Suppressor macrophage treated with lipopolysaccharide for 4 hours (primary cell): ENCODE results near the gene CALML4.
"Not testable (repeated sequence)": the region's sequence is repeated elsewhere in the genome, so short reads cannot be mapped to it uniquely, and the experiment has no call there.

Experiments used
- DNase-seq: peaks from one replicate; pipeline ENCODE4 v3.0.0-alpha.2; 2020

Gene CALML4

GRCh38 chr15:68224546-68225250 lies 19.6 kb upstream of the CALML4 start:
- DNase-seq: no peak

GRCh38 chr15:68224108-68224507 lies 19.0 kb upstream of the CALML4 start:
- DNase-seq: no peak

- DNase-seq: no peak
Observed at GRCh38 chr15:68223171-68223570, 18.0 kb upstream of the CALML4 start.

GRCh38 chr15:68222432-68222743 lies 17.3 kb upstream of the CALML4 start:
- DNase-seq: not testable (repeated sequence)

GRCh38 chr15:68221530-68222431 lies 16.6 kb upstream of the CALML4 start:
- DNase-seq: not testable (repeated sequence)

- DNase-seq: no peak
Observed at GRCh38 chr15:68220967-68221366, 15.8 kb upstream of the CALML4 start.

- DNase-seq: no peak
Observed at GRCh38 chr15:68220489-68220888, 15.4 kb upstream of the CALML4 start.

GRCh38 chr15:68218847-68219798 lies 14.0 kb upstream of the CALML4 start:
- DNase-seq: no peak

- no peak for DNase-seq
Observed at GRCh38 chr15:68218331-68218730, 13.2 kb upstream of the CALML4 start.

- DNase-seq: peak; percentile 14
Observed at GRCh38 chr15:68217341-68217740, 12.2 kb upstream of the CALML4 start.

- DNase-seq: peak; percentile 60
Observed at GRCh38 chr15:68214838-68215254, 9.7 kb upstream of the CALML4 start.

- DNase-seq: no peak
Observed at GRCh38 chr15:68213991-68214837, 9.1 kb upstream of the CALML4 start.

- not testable (repeated sequence) for DNase-seq
Observed at GRCh38 chr15:68213491-68213845, 8.3 kb upstream of the CALML4 start.

- DNase-seq: no peak
Observed at GRCh38 chr15:68211656-68212320, 6.7 kb upstream of the CALML4 start.

GRCh38 chr15:68210821-68211655 lies 5.9 kb upstream of the CALML4 start:
- DNase-seq: peak; percentile 58

- DNase-seq: no peak
Observed at GRCh38 chr15:68210409-68210756, 5.3 kb upstream of the CALML4 start.

GRCh38 chr15:68209735-68210408 lies 4.7 kb upstream of the CALML4 start:
- no peak for DNase-seq

GRCh38 chr15:68209272-68209671 lies 4.1 kb upstream of the CALML4 start:
- no peak for DNase-seq

GRCh38 chr15:68208636-68209240 lies 3.6 kb upstream of the CALML4 start:
- no peak for DNase-seq

GRCh38 chr15:68208136-68208535 lies 3.0 kb upstream of the CALML4 start:
- DNase-seq: no peak
